Lower lobe of right lung (tissue), 2 donors: ENCODE results near the gene TMEM109. TPM values are rescaled to one million over a fixed set of nuclear protein-coding genes. Genes with fewer than 3 reads are reported as not detected.

Experiments
- ATAC-seq, 2 donors: fragments of 200-7000 bp; cut with Tn5 transposase; one replicate each; pipeline ENCODE4 v1.9.1; 2020 to 2022; ENCODE audit warnings: mild to moderate bottlenecking in 2 of 2, moderate library complexity in 2 of 2
- DNase-seq: peaks from one replicate; pipeline ENCODE4 v3.0.0-alpha.2; 2020
- H3K27ac ChIP-seq: fragments of 200-600 bp; one replicate; pipeline ENCODE4 v1.8.0; 2022
- H3K27me3 ChIP-seq: fragments of 200-600 bp; one replicate; pipeline ENCODE4 v1.8.0; 2022; ENCODE audit warnings: low read depth
- H3K36me3 ChIP-seq: fragments of 200-600 bp; one replicate; pipeline ENCODE4 v1.8.0; 2022; ENCODE audit warnings: mild to moderate bottlenecking
- H3K4me1 ChIP-seq: fragments of 200-600 bp; one replicate; pipeline ENCODE4 v1.8.0; 2022
- H3K4me3 ChIP-seq: fragments of 200-600 bp; one replicate; pipeline ENCODE4 v1.8.0; 2022; ENCODE audit warnings: mild to moderate bottlenecking
- H3K9me3 ChIP-seq: fragments of 200-600 bp; one replicate; pipeline ENCODE4 v1.8.0; 2022
- intact Hi-C: fragments of 100-400 bp; cut with DNase I; formaldehyde crosslinking; loops from one replicate; pipeline ENCODE4 v1.11.0; 2022
- total RNA-seq: library from RNA; stranded (reverse); fragmentation: NEBNext Ultra II Directional; extraction: Animal tissue kit (Norgen Biotek cat#: 25700); gene quantifications from one replicate; pipeline ENCODE4 v1.2.1, GENCODE V29; 2021
- TF ChIP-seq, protein P1 (sequence below): fragments of 200-600 bp; IDR thresholded peaks from one replicate; pipeline ENCODE4 v1.8.0; 2022; ENCODE audit warnings: antibody characterized with exemption, mild to moderate bottlenecking
- donor health status: DM: no; HTN: yes; CAD: no; lungs with severe emphysema.

The TMEM109 gene
- total RNA-seq, 1 donor from 2014 or later, result 142 TPM

DNA sequence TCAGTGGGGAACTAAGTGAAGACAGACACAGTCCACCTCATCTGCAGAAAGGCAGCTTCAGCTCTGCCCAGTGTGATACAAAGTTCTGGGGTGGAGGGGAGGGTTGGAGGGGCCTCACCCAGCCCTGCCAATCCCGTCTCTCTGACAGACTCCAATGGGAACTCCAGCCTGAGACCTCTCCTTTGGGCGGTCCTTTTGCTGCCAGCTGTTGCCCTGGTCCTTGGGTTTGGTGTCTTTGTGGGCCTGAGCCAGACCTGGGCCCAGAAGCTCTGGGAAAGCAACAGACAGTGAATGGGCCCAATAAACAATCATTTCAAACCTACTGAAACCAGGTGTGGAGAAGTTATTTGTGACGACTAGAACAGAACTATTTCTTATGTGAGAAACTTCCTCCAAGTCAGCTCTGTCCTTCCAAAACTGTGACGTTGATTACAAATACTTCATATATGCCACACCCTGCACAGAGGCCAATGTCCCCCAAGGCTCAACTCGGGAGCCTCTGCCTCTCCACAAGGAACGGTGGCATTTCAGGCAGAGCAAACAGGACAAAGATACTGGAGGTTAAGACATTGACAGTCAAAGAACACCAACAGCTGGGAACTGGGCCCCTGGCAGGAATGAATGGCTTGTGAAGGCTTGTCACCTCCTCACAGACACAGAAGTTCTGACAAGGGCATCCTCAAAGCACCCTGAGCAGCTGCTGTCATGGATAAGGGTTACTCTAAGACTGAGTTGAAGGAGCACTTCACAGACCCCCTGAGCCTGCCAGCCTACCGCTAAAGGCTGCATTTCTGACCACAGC is 38.4 kb upstream of the TMEM109 start:
- Histone ChIP-seq H3K4me3 (no peak overlapping the region), H3K4me1 (peaks cover 19% of the 10 kb centered on the region), H3K27ac (no peak overlapping the region), H3K27me3 (no peaks in the 10 kb centered on the region), H3K36me3 (peaks cover 19% of the 10 kb centered on the region), H3K9me3 (no peaks in the 10 kb centered on the region)
- ATAC-seq (no peak), DNase-seq (peak; percentile 20)
- intact Hi-C loops, result no loop called here
- TF ChIP-seq, protein P1, sequence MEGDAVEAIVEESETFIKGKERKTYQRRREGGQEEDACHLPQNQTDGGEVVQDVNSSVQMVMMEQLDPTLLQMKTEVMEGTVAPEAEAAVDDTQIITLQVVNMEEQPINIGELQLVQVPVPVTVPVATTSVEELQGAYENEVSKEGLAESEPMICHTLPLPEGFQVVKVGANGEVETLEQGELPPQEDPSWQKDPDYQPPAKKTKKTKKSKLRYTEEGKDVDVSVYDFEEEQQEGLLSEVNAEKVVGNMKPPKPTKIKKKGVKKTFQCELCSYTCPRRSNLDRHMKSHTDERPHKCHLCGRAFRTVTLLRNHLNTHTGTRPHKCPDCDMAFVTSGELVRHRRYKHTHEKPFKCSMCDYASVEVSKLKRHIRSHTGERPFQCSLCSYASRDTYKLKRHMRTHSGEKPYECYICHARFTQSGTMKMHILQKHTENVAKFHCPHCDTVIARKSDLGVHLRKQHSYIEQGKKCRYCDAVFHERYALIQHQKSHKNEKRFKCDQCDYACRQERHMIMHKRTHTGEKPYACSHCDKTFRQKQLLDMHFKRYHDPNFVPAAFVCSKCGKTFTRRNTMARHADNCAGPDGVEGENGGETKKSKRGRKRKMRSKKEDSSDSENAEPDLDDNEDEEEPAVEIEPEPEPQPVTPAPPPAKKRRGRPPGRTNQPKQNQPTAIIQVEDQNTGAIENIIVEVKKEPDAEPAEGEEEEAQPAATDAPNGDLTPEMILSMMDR, result no peak

DNA sequence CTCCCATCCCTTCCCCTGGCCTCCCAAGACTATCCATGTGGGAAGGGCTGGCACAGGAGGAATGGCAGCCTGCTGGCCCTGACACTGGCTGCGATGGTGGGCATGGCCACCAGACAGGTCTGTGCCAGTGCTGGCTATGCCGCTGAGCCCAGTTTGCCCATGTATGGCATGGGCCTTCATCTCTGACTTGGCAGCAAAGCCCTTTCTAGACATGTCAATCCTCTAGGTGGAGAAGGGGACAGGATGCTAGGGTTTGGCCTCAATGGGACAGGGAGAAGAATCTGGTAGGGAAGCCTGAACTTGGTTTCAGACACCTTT is 37.8 kb upstream of the TMEM109 start:
- peaks cover 19% of the 10 kb centered on the region for H3K36me3 ChIP-seq
- intact Hi-C loops, result no loop called here
- no peak overlapping the region for H3K4me3 ChIP-seq
- no peak overlapping the region for H3K27ac ChIP-seq
- TF ChIP-seq, protein P1, result no peak
- peaks cover 19% of the 10 kb centered on the region for H3K4me1 ChIP-seq
- no peaks in the 10 kb centered on the region for H3K9me3 ChIP-seq
- H3K27me3 ChIP-seq, result no peaks in the 10 kb centered on the region
- ATAC-seq (no peak), DNase-seq (no peak)

DNA sequence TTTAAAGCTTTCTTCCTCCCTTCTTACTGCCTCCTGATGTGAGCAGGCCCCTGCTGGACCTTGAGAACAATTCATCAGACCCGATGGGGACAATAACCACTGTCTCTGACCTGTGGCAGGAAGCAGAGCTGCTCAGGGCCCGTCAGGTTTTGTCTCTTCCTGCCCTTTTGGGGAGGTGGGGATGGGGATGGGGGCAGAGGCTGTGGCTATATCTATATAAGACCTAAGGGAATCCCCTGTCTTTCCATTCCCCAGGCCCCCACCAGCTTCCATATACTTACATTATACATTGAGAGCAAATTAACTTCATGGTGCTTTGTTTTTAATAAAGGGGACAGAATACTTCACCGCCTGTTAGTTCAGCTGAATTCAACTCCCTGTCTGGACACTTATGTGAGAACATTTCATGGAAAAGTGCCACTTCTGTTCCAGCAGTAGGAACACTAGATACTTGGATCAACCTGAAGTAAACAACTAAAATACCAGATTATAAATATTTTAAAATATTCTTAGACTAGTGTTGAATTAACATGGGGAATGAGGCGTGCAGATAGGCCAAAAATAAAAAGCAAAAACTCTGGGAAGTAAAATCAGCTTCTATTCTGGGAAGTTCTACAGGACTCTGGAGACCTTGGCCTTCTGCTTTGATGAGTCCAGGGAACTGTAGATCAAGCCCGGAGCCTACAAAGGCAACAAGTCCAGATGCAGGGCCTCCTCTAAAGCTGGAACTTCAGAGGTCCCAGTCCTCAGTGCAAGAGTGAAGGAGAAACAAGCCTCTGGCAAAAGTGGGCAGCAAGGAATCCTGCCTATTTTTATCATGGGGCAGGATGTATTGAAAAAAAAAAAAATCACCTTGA is 35.5 kb upstream of the TMEM109 start:
- TF ChIP-seq, protein P1, result no peak
- no peak for DNase-seq
- no peak overlapping the region for H3K27ac ChIP-seq

DNA sequence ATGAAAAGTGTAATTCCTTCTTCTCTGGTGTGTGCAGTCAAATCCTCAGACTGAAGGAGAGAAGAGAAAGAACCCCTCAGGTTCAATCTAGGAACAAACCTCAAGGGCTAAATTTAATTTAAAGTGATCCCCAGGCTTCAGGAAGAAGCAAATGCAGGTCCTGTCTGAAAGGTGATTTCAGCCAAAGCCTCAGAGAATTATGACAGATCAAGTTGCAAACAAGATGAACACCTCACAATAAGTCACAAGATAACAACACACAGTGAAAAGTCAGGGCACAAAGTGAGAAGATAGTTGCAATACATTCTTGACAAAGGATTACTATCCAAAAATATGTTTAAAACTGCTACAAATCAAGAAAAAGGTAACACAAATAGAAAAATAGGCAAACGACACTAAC is 34.9 kb upstream of the TMEM109 start:
- no peak overlapping the region for H3K27ac ChIP-seq

More for the DNA sequence above, 35.5 kb upstream of the TMEM109 start:
- Histone ChIP-seq H3K4me3 (no peak overlapping the region), H3K27me3 (no peaks in the 10 kb centered on the region), H3K9me3 (no peaks in the 10 kb centered on the region), H3K36me3 (peaks cover 19% of the 10 kb centered on the region), H3K4me1 (no peaks in the 10 kb centered on the region)
- no peak for ATAC-seq
- intact Hi-C loops, result no loop called here

DNA sequence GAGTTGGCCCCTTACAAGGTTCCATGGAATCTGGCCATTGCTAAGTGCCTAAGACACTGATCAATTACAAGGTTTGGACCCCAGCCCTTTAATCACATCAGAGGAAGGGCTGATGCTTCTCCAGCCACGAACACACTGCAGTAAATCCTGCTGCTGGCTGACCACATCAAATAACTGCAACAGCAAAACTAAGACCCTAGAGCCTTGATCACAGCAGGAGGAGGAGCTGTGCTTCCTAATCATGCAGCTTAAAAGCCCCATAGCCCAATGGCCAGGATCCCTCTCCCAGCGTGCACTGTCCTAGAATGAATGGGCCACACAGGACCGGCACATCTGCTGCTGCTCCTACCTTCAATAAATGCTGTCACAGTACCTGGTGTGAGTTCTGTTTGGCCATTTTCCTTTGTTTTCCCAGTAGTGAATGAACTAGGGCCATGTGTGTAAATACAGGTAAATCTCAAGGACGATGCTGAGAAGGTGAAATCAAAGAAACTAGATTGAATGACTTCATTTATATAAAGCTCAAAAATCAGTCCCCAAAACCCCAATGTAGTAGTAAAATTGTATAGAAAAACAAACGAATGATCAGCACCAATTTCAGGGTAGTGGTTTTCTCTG is 33.9 kb upstream of the TMEM109 start:
- H3K9me3 ChIP-seq, result no peaks in the 10 kb centered on the region
- DNase-seq, result no peak
- no peak overlapping the region for H3K27ac ChIP-seq
- H3K4me3 ChIP-seq, result no peak overlapping the region
- intact Hi-C loops, result no loop called here
- TF ChIP-seq, protein P1, result no peak
- H3K36me3 ChIP-seq, result peaks cover 19% of the 10 kb centered on the region
- ATAC-seq, result no peak
- no peaks in the 10 kb centered on the region for H3K27me3 ChIP-seq
- no peaks in the 10 kb centered on the region for H3K4me1 ChIP-seq

More for the DNA sequence above, 34.9 kb upstream of the TMEM109 start:
- Histone ChIP-seq H3K4me1 (no peaks in the 10 kb centered on the region), H3K4me3 (no peak overlapping the region), H3K9me3 (no peaks in the 10 kb centered on the region), H3K36me3 (peaks cover 19% of the 10 kb centered on the region), H3K27me3 (no peaks in the 10 kb centered on the region)
- no peak for DNase-seq
- TF ChIP-seq, protein P1, result no peak
- intact Hi-C loops, result no loop called here
- no peak for ATAC-seq
